HG02610 (cell line): Measurements from ENCODE around the gene CREBBP.

Source experiments
- ATAC-seq: cut with Tn5 transposase; IDR thresholded peaks from one replicate; pipeline ENCODE4 v1.9.1; 2021; ENCODE audit warnings: mild to moderate bottlenecking, moderate library complexity; ENCODE audit not compliant: unreplicated experiment

CREBBP gene

GRCh38 chr16:3744018-3744417 lies 136.5 kb downstream of the CREBBP start:
- ATAC-seq = no peak

- no peak for ATAC-seq
Measured at GRCh38 chr16:3740934-3741333, 139.6 kb downstream of the CREBBP start.

GRCh38 chr16:3740186-3740585 lies 140.3 kb downstream of the CREBBP start:
- ATAC-seq = no peak

- ATAC-seq = no peak
Measured at GRCh38 chr16:3739636-3740035, 140.9 kb downstream of the CREBBP start.

GRCh38 chr16:3738541-3738940 lies 142.0 kb downstream of the CREBBP start:
- no peak for ATAC-seq

GRCh38 chr16:3738128-3738527 lies 142.4 kb downstream of the CREBBP start:
- no peak for ATAC-seq

- no peak for ATAC-seq
Measured at GRCh38 chr16:3737181-3737580, 143.3 kb downstream of the CREBBP start.

- ATAC-seq = no peak
Measured at GRCh38 chr16:3736116-3736515, 144.4 kb downstream of the CREBBP start.

- ATAC-seq = no peak
Measured at GRCh38 chr16:3735541-3735940, 145.0 kb downstream of the CREBBP start.

GRCh38 chr16:3734758-3735221 lies 145.7 kb downstream of the CREBBP start:
- ATAC-seq = no peak

- ATAC-seq = no peak
Measured at GRCh38 chr16:3734084-3734757, 146.3 kb downstream of the CREBBP start.

GRCh38 chr16:3732171-3732570 lies 148.3 kb downstream of the CREBBP start:
- ATAC-seq = no peak

- ATAC-seq = no peak
Measured at GRCh38 chr16:3731126-3731935, 149.2 kb downstream of the CREBBP start.

- no peak for ATAC-seq
Measured at GRCh38 chr16:3730161-3731125, 150.1 kb downstream of the CREBBP start.

- ATAC-seq = no peak
Measured at GRCh38 chr16:3729161-3730112, 151.1 kb downstream of the CREBBP start.

GRCh38 chr16:3728424-3729160 lies 151.9 kb downstream of the CREBBP start:
- ATAC-seq = no peak

- no peak for ATAC-seq
Measured at GRCh38 chr16:3727806-3728381, 152.6 kb downstream of the CREBBP start.

- ATAC-seq = no peak
Measured at GRCh38 chr16:3726021-3726687, 154.4 kb downstream of the CREBBP start.
